ENCODE results near the gene RALGPS1.
A peak's percentile ranks its signal among the peaks of the same experiment; 100 is the strongest.
"Not testable (repeated sequence)": the region's sequence is repeated elsewhere in the genome, so short reads cannot be mapped to it uniquely, and the experiment has no call there.

Gene RALGPS1

GRCh38 chr9:127159949-127160610 lies 245.5 kb downstream of the RALGPS1 start:
- no peak for DNase-seq (ENCODE audit: low spot score)

GRCh38 chr9:127161081-127161624 lies 246.6 kb downstream of the RALGPS1 start:
- no peak for DNase-seq (ENCODE audit: low spot score)

GRCh38 chr9:127162046-127162863 lies 247.7 kb downstream of the RALGPS1 start:
- DNase-seq (ENCODE audit: low spot score) = no peak

- DNase-seq (ENCODE audit: low spot score) = no peak
Observed at GRCh38 chr9:127162864-127163365, 248.3 kb downstream of the RALGPS1 start.

GRCh38 chr9:127163409-127163808 lies 248.8 kb downstream of the RALGPS1 start:
- peak; percentile 60 for DNase-seq (ENCODE audit: low spot score)

- no peak for DNase-seq (ENCODE audit: low spot score)
Observed at GRCh38 chr9:127165116-127165515, 250.5 kb downstream of the RALGPS1 start.

GRCh38 chr9:127166111-127166510 lies 251.5 kb downstream of the RALGPS1 start:
- no peak for DNase-seq (ENCODE audit: low spot score)

- DNase-seq (ENCODE audit: low spot score) = no peak
Observed at GRCh38 chr9:127166651-127167524, 252.3 kb downstream of the RALGPS1 start.

- no peak for DNase-seq (ENCODE audit: low spot score)
Observed at GRCh38 chr9:127167560-127168326, 253.2 kb downstream of the RALGPS1 start.

- no peak for DNase-seq (ENCODE audit: low spot score)
Observed at GRCh38 chr9:127168756-127169574, 254.4 kb downstream of the RALGPS1 start.

- DNase-seq (ENCODE audit: low spot score) = no peak
Observed at GRCh38 chr9:127169575-127169883, 254.9 kb downstream of the RALGPS1 start.

- DNase-seq (ENCODE audit: low spot score) = no peak
Observed at GRCh38 chr9:127170103-127170502, 255.5 kb downstream of the RALGPS1 start.

- DNase-seq (ENCODE audit: low spot score) = no peak
Observed at GRCh38 chr9:127170652-127171051, 256.1 kb downstream of the RALGPS1 start.

- not testable (repeated sequence) for DNase-seq (ENCODE audit: low spot score)
Observed at GRCh38 chr9:127171348-127171747, 256.8 kb downstream of the RALGPS1 start.

- no peak for DNase-seq (ENCODE audit: low spot score)
Observed at GRCh38 chr9:127172066-127172707, 257.6 kb downstream of the RALGPS1 start.

GRCh38 chr9:127173063-127173462 lies 258.5 kb downstream of the RALGPS1 start:
- no peak for DNase-seq (ENCODE audit: low spot score)

- no peak for DNase-seq (ENCODE audit: low spot score)
Observed at GRCh38 chr9:127174386-127175318, 260.1 kb downstream of the RALGPS1 start.

- DNase-seq (ENCODE audit: low spot score) = no peak
Observed at GRCh38 chr9:127175319-127175715, 260.7 kb downstream of the RALGPS1 start.

- DNase-seq (ENCODE audit: low spot score) = no peak
Observed at GRCh38 chr9:127175764-127176163, 261.2 kb downstream of the RALGPS1 start.

Data from AG08395 (cell line).